Liver (tissue), 9 donors: ENCODE measurements around the gene RBM18. TPM values are rescaled to one million over a fixed set of nuclear protein-coding genes. Genes with fewer than 3 reads are reported as not detected.

ENCODE experiments used
- DNase-seq: peaks from one replicate; pipeline ENCODE4 v3.0.0-alpha.2; 2017; ENCODE audit warnings: low spot score
- H3K27ac ChIP-seq, 2 donors: one replicate each; pipeline ENCODE4 v1.7.0; 2013; ENCODE audit warnings: inconsistent platforms in 2 of 2, low read length in 2 of 2, control low read depth in 1 of 2, low read depth in 1 of 2, mild to moderate bottlenecking in 1 of 2
- H3K27me3 ChIP-seq, 4 donors: one replicate each; pipeline versions ENCODE4 v1.6.1 to v1.7.0; 2013; ENCODE audit warnings: low read length in 3 of 4, inconsistent platforms in 1 of 4, mild to moderate bottlenecking in 1 of 4, moderate library complexity in 1 of 4; ENCODE audit not compliant: control insufficient read depth in 4 of 4, insufficient read depth in 4 of 4
- H3K36me3 ChIP-seq, 4 donors: one replicate each; pipeline versions ENCODE4 v1.6.1 to v1.7.0; 2013; ENCODE audit warnings: low read length in 3 of 4, mild to moderate bottlenecking in 3 of 4, low read depth in 1 of 4, moderate library complexity in 1 of 4; ENCODE audit not compliant: control insufficient read depth in 4 of 4, insufficient read depth in 3 of 4
- H3K4me1 ChIP-seq, 4 donors: one replicate each; pipeline versions ENCODE4 v1.6.1 to v1.7.0; 2013; ENCODE audit warnings: low read length in 3 of 4, mild to moderate bottlenecking in 3 of 4, moderate library complexity in 1 of 4; ENCODE audit not compliant: control insufficient read depth in 4 of 4, insufficient read depth in 4 of 4
- H3K4me3 ChIP-seq, 3 donors: one replicate each; pipeline versions ENCODE4 v1.6.1 to v1.7.0; 2013; ENCODE audit warnings: low read length in 3 of 3, control low read depth in 1 of 3, low read depth in 1 of 3, mild to moderate bottlenecking in 1 of 3
- H3K9ac ChIP-seq, 2 donors: one replicate each; pipeline ENCODE4 v1.7.0; 2013; ENCODE audit warnings: low read length in 2 of 2, mild to moderate bottlenecking in 2 of 2, moderate library complexity in 2 of 2, control low read depth in 1 of 2, low read depth in 1 of 2
- H3K9me3 ChIP-seq, 4 donors: one replicate each; pipeline versions ENCODE4 v1.6.1 to v1.7.0; 2013; ENCODE audit warnings: low read length in 3 of 4; ENCODE audit not compliant: control insufficient read depth in 4 of 4
- EGR1 ChIP-seq, 2 donors: IDR thresholded peaks; 2 replicates each; pipeline ENCODE4 v1.6.1; 2016 to 2018; ENCODE audit warnings: antibody characterized with exemption in 2 of 2, low read depth in 2 of 2
- FOXA1 ChIP-seq: IDR thresholded peaks from 2 replicates; pipeline ENCODE4 v1.6.1; 2016; ENCODE audit warnings: antibody characterized with exemption
- FOXA2 ChIP-seq: IDR thresholded peaks from 2 replicates; pipeline ENCODE4 v1.6.1; 2016; ENCODE audit warnings: antibody characterized with exemption
- GABPA ChIP-seq, 2 donors: IDR thresholded peaks in 1 of 2; conservative IDR thresholded peaks in 1 of 2; 2 replicates each; pipeline ENCODE4 v1.6.1; 2016; ENCODE audit warnings: antibody characterized with exemption in 2 of 2, mild to moderate bottlenecking in 1 of 2, moderate library complexity in 1 of 2
- HNF4A ChIP-seq, 2 donors: conservative IDR thresholded peaks; 2 replicates each; pipeline ENCODE4 v1.6.1; 2016; ENCODE audit warnings: antibody characterized with exemption in 2 of 2, mild to moderate bottlenecking in 2 of 2
- HNF4G ChIP-seq: IDR thresholded peaks from 2 replicates; pipeline ENCODE4 v1.6.1; 2016; ENCODE audit warnings: antibody characterized with exemption
- JUND ChIP-seq, 2 donors: IDR thresholded peaks; 2 replicates each; pipeline ENCODE4 v1.6.1; 2016; ENCODE audit warnings: antibody characterized with exemption in 2 of 2
- NR2F2 ChIP-seq: IDR thresholded peaks from 2 replicates; pipeline ENCODE4 v1.6.1; 2016; ENCODE audit warnings: antibody characterized with exemption
- RAD21 ChIP-seq, 2 donors: IDR thresholded peaks; 2 replicates each; pipeline ENCODE4 v1.6.1; 2016; ENCODE audit warnings: antibody characterized with exemption in 2 of 2, mild to moderate bottlenecking in 2 of 2
- RXRA ChIP-seq, 2 donors: IDR thresholded peaks; 2 replicates each; pipeline ENCODE4 v1.6.1; 2017 to 2018; ENCODE audit warnings: antibody characterized with exemption in 2 of 2, mild to moderate bottlenecking in 1 of 2
- SP1 ChIP-seq: IDR thresholded peaks from 2 replicates; pipeline ENCODE4 v1.6.1; 2018; ENCODE audit warnings: antibody characterized with exemption, mild to moderate bottlenecking
- TAF1 ChIP-seq: conservative IDR thresholded peaks from 2 replicates; pipeline ENCODE4 v1.6.1; 2016; ENCODE audit warnings: antibody characterized with exemption, mild to moderate bottlenecking
- YY1 ChIP-seq: IDR thresholded peaks from 2 replicates; pipeline ENCODE4 v1.6.1; 2016; ENCODE audit warnings: antibody characterized with exemption, mild to moderate bottlenecking
- WGBS: extraction: QIAGEN DNeasy Blood & Tissue Kit; methylation state at CpG from one replicate; pipeline ENCODE4 v1.1.7; 2013; 5-methylcytosine and 5-hydroxymethylcytosine counted together
- polyA plus RNA-seq, 2 donors: library from polyadenylated mRNA; stranded (reverse) in 1 of 2; unstranded in 1 of 2; fragments of 200-250 nt in 1 of 2; fragments of >200 nt in 1 of 2; fragmentation: Nextera tagmentation in 1 of 2; extraction: Ambion mirVana in 1 of 2; gene quantifications; one replicate each; pipeline versions ENCODE4 v1.2.1 to v1.2.3, GENCODE V29; 2013 to 2015
- total RNA-seq, 2 donors: library from RNA; depleted of rRNA; stranded (reverse); fragments of >200 nt; gene quantifications; one replicate each; pipeline ENCODE4 v1.2.3, GENCODE V29; 2014
- TF ChIP-seq, protein P1 (sequence below): IDR thresholded peaks from 2 replicates; pipeline ENCODE4 v1.6.1; 2016; ENCODE audit warnings: antibody characterized with exemption
- TF ChIP-seq, protein P2 (sequence below): IDR thresholded peaks from 2 replicates; pipeline ENCODE4 v1.6.1; 2016; ENCODE audit warnings: antibody characterized with exemption
- TF ChIP-seq, protein P3 (sequence below): IDR thresholded peaks from 2 replicates; pipeline ENCODE4 v1.6.1; 2016; ENCODE audit warnings: antibody characterized with exemption
- TF ChIP-seq, protein P4 (sequence below): fragments of 150-350 bp; IDR thresholded peaks from 2 replicates; pipeline ENCODE4 v1.5.1; 2017; ENCODE audit warnings: improper control_type of control experiment, low read depth, low read length; ENCODE audit not compliant: missing input control
- TF ChIP-seq, protein P5 (sequence below): IDR thresholded peaks from 2 replicates; pipeline ENCODE4 v1.6.1; 2016; ENCODE audit warnings: antibody characterized with exemption, mild to moderate bottlenecking
- donor health status: healthy.
- donor health status: healthy.
- donor health status: healthy.
- donor health status: healthy.
- donor health status: healthy.

Gene RBM18
- total and polyA plus RNA-seq, 4 donors, result 3.4 to 7.7 (median 5.5) TPM

DNA sequence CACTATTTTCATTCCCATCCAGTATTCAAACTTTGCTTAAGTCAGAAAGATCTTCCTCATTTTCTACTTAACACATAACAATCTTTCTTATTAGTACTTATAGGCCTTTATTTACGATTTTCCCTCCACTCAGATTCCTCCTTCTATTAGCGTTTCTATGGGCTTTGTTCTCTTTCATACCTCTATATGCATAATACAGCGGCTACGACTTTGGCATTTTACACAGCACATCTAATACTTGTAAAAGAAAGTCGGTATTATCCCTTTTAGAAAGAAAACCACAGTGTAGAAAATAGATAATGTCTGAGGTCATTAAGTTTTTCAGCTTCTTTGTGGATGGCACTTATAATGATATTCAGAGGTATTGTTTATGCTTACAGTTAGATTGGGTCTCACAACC is 8.4 kb downstream of the RBM18 start:
- H3K36me3 ChIP-seq, result peaks cover 2 to 35% (median 26%) of the 10 kb centered on the region in 4 donors
- WGBS, result 95% methylated on average over 5 of the region's 5 CpGs

DNA sequence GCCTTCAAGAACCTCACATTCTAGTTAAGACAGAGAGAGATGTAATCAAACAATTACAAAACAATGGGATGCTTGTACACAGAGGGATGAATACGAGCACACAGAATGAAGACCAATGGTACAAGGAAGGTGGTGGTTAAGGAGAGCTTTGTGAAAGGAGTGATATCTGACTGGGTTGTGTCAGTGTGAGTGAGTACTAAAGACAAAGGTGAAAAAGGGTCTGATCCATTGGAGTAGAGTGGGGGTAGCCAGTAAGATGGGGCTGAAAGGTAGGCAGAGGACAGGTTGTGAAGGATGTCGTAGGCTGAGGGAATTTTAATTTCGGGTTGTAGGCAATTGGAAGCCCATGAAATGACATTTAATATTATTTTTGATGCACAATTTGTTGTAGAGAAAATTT is 9.9 kb downstream of the RBM18 start:
- Histone ChIP-seq H3K9me3 (no peaks in the 10 kb centered on the region), H3K27me3 (no peaks in the 10 kb centered on the region), H3K4me1 (no peaks in the 10 kb centered on the region), H3K9ac (no peak overlapping the region), H3K36me3 (peaks cover 2 to 35% (median 26%) of the 10 kb centered on the region in 4 donors), H3K4me3 (no peak overlapping the region), H3K27ac (no peak overlapping the region)
- WGBS, result 93% methylated on average over 3 of the region's 3 CpGs
- DNase-seq, result no peak
- TF ChIP-seq FOXA2 (no peak), NR2F2 (no peak), FOXA1 (no peak), GABPA (IDR thresholded peaks at IDR 0.05 in 1 of 2, conservative IDR thresholded peaks at IDR 0.05 in 1 of 2) (no peak), JUND (IDR thresholded peaks at IDR 0.05) (no peak), HNF4G (no peak), HNF4A (conservative IDR thresholded peaks at IDR 0.05) (no peak), YY1 (no peak), TAF1 (no peak), RAD21 (IDR thresholded peaks at IDR 0.05) (no peak), RXRA (IDR thresholded peaks at IDR 0.05) (no peak), SP1 (no peak), EGR1 (IDR thresholded peaks at IDR 0.05; ENCODE audit: low read depth in 2 of 2) (no peak)
- TF ChIP-seq, protein P1, sequence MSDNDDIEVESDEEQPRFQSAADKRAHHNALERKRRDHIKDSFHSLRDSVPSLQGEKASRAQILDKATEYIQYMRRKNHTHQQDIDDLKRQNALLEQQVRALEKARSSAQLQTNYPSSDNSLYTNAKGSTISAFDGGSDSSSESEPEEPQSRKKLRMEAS, result no peak
- TF ChIP-seq, protein P2, sequence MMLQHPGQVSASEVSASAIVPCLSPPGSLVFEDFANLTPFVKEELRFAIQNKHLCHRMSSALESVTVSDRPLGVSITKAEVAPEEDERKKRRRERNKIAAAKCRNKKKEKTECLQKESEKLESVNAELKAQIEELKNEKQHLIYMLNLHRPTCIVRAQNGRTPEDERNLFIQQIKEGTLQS, result no peak
- TF ChIP-seq, protein P3, sequence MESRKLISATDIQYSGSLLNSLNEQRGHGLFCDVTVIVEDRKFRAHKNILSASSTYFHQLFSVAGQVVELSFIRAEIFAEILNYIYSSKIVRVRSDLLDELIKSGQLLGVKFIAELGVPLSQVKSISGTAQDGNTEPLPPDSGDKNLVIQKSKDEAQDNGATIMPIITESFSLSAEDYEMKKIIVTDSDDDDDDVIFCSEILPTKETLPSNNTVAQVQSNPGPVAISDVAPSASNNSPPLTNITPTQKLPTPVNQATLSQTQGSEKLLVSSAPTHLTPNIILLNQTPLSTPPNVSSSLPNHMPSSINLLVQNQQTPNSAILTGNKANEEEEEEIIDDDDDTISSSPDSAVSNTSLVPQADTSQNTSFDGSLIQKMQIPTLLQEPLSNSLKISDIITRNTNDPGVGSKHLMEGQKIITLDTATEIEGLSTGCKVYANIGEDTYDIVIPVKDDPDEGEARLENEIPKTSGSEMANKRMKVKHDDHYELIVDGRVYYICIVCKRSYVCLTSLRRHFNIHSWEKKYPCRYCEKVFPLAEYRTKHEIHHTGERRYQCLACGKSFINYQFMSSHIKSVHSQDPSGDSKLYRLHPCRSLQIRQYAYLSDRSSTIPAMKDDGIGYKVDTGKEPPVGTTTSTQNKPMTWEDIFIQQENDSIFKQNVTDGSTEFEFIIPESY, result no peak
- TF ChIP-seq, protein P4, sequence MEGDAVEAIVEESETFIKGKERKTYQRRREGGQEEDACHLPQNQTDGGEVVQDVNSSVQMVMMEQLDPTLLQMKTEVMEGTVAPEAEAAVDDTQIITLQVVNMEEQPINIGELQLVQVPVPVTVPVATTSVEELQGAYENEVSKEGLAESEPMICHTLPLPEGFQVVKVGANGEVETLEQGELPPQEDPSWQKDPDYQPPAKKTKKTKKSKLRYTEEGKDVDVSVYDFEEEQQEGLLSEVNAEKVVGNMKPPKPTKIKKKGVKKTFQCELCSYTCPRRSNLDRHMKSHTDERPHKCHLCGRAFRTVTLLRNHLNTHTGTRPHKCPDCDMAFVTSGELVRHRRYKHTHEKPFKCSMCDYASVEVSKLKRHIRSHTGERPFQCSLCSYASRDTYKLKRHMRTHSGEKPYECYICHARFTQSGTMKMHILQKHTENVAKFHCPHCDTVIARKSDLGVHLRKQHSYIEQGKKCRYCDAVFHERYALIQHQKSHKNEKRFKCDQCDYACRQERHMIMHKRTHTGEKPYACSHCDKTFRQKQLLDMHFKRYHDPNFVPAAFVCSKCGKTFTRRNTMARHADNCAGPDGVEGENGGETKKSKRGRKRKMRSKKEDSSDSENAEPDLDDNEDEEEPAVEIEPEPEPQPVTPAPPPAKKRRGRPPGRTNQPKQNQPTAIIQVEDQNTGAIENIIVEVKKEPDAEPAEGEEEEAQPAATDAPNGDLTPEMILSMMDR, result no peak
- TF ChIP-seq, protein P5, sequence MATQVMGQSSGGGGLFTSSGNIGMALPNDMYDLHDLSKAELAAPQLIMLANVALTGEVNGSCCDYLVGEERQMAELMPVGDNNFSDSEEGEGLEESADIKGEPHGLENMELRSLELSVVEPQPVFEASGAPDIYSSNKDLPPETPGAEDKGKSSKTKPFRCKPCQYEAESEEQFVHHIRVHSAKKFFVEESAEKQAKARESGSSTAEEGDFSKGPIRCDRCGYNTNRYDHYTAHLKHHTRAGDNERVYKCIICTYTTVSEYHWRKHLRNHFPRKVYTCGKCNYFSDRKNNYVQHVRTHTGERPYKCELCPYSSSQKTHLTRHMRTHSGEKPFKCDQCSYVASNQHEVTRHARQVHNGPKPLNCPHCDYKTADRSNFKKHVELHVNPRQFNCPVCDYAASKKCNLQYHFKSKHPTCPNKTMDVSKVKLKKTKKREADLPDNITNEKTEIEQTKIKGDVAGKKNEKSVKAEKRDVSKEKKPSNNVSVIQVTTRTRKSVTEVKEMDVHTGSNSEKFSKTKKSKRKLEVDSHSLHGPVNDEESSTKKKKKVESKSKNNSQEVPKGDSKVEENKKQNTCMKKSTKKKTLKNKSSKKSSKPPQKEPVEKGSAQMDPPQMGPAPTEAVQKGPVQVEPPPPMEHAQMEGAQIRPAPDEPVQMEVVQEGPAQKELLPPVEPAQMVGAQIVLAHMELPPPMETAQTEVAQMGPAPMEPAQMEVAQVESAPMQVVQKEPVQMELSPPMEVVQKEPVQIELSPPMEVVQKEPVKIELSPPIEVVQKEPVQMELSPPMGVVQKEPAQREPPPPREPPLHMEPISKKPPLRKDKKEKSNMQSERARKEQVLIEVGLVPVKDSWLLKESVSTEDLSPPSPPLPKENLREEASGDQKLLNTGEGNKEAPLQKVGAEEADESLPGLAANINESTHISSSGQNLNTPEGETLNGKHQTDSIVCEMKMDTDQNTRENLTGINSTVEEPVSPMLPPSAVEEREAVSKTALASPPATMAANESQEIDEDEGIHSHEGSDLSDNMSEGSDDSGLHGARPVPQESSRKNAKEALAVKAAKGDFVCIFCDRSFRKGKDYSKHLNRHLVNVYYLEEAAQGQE, result no peak

More for the DNA sequence above, 8.4 kb downstream of the RBM18 start:
- no peak for DNase-seq
- Histone ChIP-seq H3K4me3 (no peak overlapping the region), H3K4me1 (no peaks in the 10 kb centered on the region), H3K9ac (no peak overlapping the region), H3K9me3 (no peaks in the 10 kb centered on the region), H3K27me3 (no peaks in the 10 kb centered on the region), H3K27ac (no peak overlapping the region)
- TF ChIP-seq NR2F2 (no peak), SP1 (no peak), YY1 (no peak)
- TF ChIP-seq, protein P5, result no peak
